Neural crest cell (in vitro differentiated cells): Measurements from ENCODE around the gene LIN52. TPM values are rescaled to one million over a fixed set of nuclear protein-coding genes. Genes with fewer than 3 reads are reported as not detected.

ENCODE experiments used
- DNase-seq: peaks from one replicate; pipeline ENCODE4 v3.0.0; 2021; ENCODE audit warnings: low read depth, mixed read lengths, low spot score
- H3K27ac Mint-ChIP-seq: one replicate; pipeline ENCODE4 v1.8.0; 2021; ENCODE audit warnings: mild to moderate bottlenecking, mixed read lengths; ENCODE audit not compliant: unreplicated experiment
- H3K27me3 Mint-ChIP-seq: 2 replicates; pipeline ENCODE4 v1.8.0; 2021; ENCODE audit warnings: low read depth, mild to moderate bottlenecking, mixed read lengths
- H3K36me3 Mint-ChIP-seq: 2 replicates; pipeline ENCODE4 v1.8.0; 2021; ENCODE audit warnings: low read depth, mild to moderate bottlenecking, mixed read lengths
- H3K4me1 Mint-ChIP-seq: 2 replicates; pipeline ENCODE4 v1.8.0; 2021; ENCODE audit warnings: mixed read lengths
- H3K4me3 Mint-ChIP-seq: one replicate; pipeline ENCODE4 v1.8.0; 2021; ENCODE audit warnings: mild to moderate bottlenecking, mixed read lengths
- H3K9me3 Mint-ChIP-seq: 2 replicates; pipeline ENCODE4 v1.8.0; 2021; ENCODE audit warnings: mixed read lengths
- total RNA-seq: library from RNA; stranded (reverse); gene quantifications from 2 replicates; pipeline ENCODE4 v1.2.1, GENCODE V29; 2021
- TF ChIP-seq, protein P1 (sequence below): fragments of 200-600 bp; sonication (generic); conservative IDR thresholded peaks from 2 replicates; pipeline ENCODE4 v1.5.0; 2021; ENCODE audit warnings: antibody characterized with exemption, mild to moderate bottlenecking

The LIN52 gene
- total RNA-seq, 1 donor from 2014 or later: 22.4 TPM

GRCh38 chr14:74211945-74212580, 127.3 kb downstream of the LIN52 start:
- Mint-ChIP-seq H3K9me3 (no peaks in the 10 kb centered on the region), H3K27ac (no peak overlapping the region), H3K27me3 (peaks cover 5% of the 10 kb centered on the region), H3K4me1 (peaks cover 2% of the 10 kb centered on the region), H3K36me3 (no peaks in the 10 kb centered on the region), H3K4me3 (no peak overlapping the region)
- no peak for DNase-seq
- TF ChIP-seq, protein P1, sequence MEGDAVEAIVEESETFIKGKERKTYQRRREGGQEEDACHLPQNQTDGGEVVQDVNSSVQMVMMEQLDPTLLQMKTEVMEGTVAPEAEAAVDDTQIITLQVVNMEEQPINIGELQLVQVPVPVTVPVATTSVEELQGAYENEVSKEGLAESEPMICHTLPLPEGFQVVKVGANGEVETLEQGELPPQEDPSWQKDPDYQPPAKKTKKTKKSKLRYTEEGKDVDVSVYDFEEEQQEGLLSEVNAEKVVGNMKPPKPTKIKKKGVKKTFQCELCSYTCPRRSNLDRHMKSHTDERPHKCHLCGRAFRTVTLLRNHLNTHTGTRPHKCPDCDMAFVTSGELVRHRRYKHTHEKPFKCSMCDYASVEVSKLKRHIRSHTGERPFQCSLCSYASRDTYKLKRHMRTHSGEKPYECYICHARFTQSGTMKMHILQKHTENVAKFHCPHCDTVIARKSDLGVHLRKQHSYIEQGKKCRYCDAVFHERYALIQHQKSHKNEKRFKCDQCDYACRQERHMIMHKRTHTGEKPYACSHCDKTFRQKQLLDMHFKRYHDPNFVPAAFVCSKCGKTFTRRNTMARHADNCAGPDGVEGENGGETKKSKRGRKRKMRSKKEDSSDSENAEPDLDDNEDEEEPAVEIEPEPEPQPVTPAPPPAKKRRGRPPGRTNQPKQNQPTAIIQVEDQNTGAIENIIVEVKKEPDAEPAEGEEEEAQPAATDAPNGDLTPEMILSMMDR: no peak

DNA sequence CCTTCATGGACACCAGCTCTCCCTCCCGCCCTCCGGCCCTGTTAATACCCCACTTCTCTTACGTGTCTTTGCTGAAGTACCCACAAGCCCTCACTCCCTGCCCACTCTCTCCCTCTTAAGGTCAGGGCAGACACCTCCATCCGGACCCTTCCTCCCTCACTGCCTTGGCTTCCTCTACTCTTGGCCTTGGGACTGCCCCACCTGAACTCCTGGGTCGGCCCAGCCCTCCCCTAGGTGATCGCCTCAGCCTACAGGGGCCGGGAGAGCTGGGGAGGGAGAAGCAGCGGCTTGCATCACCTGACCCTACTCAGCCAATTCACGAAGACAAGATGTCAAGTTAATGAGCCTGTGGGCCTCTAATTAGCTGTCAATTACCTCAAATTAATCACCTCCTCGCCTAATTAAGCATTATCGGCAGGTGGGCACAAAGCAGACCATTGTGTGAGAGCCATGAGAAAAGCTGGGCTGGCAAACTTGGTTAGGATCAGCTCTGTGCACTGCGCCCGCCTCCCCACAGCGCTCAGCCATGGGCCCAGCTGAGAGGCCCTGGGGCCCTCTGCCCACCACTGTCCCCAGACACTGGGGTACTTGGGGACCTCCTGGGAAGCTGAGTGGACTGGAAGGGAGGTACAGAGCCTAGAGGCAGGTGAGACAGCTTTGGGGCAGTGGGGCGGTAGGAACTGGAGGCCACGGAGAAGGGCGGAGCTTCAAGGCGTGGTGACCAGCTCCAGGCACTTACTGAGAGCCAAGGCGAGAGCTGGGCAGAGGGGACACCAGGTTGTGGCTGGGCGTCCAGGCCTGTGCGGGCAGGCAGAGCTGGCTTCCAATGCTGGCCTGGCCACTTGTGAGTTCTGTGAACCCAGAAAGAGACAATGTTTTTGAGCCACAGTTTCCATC, 129.4 kb downstream of the LIN52 start:
- Mint-ChIP-seq H3K27ac (no peak overlapping the region), H3K4me3 (no peak overlapping the region)

GRCh38 chr14:74216671-74217070, 131.9 kb downstream of the LIN52 start:
- no peaks in the 10 kb centered on the region for H3K36me3 Mint-ChIP-seq
- TF ChIP-seq, protein P1: no peak
- no peak overlapping the region for H3K27ac Mint-ChIP-seq
- peaks cover 20% of the 10 kb centered on the region for H3K27me3 Mint-ChIP-seq
- no peaks in the 10 kb centered on the region for H3K9me3 Mint-ChIP-seq
- no peaks in the 10 kb centered on the region for H3K4me1 Mint-ChIP-seq
- DNase-seq: no peak
- no peak overlapping the region for H3K4me3 Mint-ChIP-seq

More for the DNA sequence above, 129.4 kb downstream of the LIN52 start:
- DNase-seq: no peak
- Mint-ChIP-seq H3K4me1 (no peaks in the 10 kb centered on the region), H3K36me3 (no peaks in the 10 kb centered on the region), H3K9me3 (no peaks in the 10 kb centered on the region), H3K27me3 (peaks cover 17% of the 10 kb centered on the region)
- TF ChIP-seq, protein P1: no peak

DNA sequence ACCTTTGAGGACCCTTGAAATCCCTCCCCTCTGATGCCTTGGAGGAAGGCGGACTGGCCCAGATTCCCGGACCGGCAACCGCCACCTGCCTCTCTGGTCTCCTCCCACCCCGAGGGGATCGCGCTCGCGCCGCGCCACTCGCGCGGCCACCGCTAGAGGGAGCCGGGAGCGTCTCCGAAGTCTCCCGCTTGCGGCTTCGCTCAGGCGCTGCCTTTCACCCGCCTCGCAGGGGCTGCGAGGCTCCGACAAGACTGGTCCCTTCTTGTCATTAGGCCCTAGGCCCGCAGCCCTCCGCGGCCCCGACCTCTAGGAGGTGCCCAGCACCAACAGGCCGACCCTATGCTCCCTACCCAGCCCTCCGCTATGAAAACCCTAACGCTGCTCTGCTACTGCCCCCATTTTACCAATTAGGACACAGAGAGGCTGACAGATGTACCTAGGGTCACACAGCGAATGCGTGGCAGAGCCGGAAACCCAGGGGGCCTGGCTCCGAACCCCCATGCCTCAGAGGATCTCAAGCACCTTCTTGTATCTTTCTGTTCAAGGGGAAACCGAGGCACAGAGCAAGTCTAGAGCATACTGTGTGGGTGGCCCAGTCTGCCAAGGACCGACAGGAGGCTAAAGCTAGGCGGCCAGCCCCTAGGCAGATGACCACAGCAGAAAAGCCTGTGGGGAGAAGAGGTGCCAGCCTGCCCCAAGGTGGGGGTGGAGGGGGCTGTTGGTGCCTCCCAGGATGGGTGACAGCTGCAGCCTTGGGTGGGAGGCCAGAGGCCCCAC, 133.1 kb downstream of the LIN52 start:
- H3K27ac Mint-ChIP-seq: no peak overlapping the region
- H3K4me3 Mint-ChIP-seq: no peak overlapping the region
- peaks cover 20% of the 10 kb centered on the region for H3K27me3 Mint-ChIP-seq
- peak; percentile 92 for DNase-seq
- TF ChIP-seq, protein P1: peak; percentile 95
- H3K36me3 Mint-ChIP-seq: no peaks in the 10 kb centered on the region
- no peaks in the 10 kb centered on the region for H3K4me1 Mint-ChIP-seq
- no peaks in the 10 kb centered on the region for H3K9me3 Mint-ChIP-seq

DNA sequence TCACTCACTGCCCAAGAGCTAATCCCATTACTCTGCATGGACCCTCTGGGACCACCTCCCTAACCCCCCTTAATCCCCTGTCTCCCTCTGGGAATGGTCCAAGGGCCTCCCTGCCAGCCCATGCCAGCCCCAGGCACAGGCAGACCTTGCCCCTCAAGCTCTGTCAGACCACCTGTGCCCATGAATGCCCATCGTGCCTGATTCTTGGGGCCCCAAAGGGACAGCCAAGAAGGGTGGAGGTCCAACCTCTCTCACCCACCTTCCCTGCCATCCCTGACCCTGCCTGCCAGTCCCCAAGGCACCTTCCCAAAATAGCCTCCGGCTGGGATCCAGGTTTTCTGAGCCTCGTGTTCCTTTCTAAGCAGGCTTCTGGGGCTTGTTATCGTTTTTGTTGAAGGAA, 133.7 kb downstream of the LIN52 start:
- TF ChIP-seq, protein P1: no peak
- no peak for DNase-seq
- peaks cover 20% of the 10 kb centered on the region for H3K27me3 Mint-ChIP-seq
- H3K4me1 Mint-ChIP-seq: no peaks in the 10 kb centered on the region
- H3K27ac Mint-ChIP-seq: no peak overlapping the region
- H3K9me3 Mint-ChIP-seq: no peaks in the 10 kb centered on the region
- no peaks in the 10 kb centered on the region for H3K36me3 Mint-ChIP-seq
- no peak overlapping the region for H3K4me3 Mint-ChIP-seq
